CD14-positive monocyte (primary cell): ENCODE results near the gene TMEM129. TPM values are rescaled to one million over a fixed set of nuclear protein-coding genes. Genes with fewer than 3 reads are reported as not detected.
"Not testable (repeated sequence)": the region's sequence is repeated elsewhere in the genome, so short reads cannot be mapped to it uniquely, and the experiment has no call there.

Experiments
- DNase-seq, 3 donors: peaks; one replicate each; pipeline ENCODE4 v3.0.0-alpha.2; 2011 to 2022
- H2AFZ ChIP-seq: 2 replicates; pipeline ENCODE4 v1.6.0; 2012; ENCODE audit warnings: mild to moderate bottlenecking, low read depth, low read length, inconsistent platforms; ENCODE audit not compliant: insufficient read depth, poor library complexity, severe bottlenecking
- H3K27ac ChIP-seq, 2 donors: 1 replicate in 1 of 2; 2 replicates in 1 of 2; pipeline ENCODE4 v1.5.1; 2012 to 2013; ENCODE audit warnings: low read length in 2 of 2, control low read depth in 1 of 2, inconsistent platforms in 1 of 2, low read depth in 1 of 2, mild to moderate bottlenecking in 1 of 2
- H3K27me3 ChIP-seq, 2 donors: one replicate each; pipeline versions ENCODE4 v1.6.0 to v1.6.1; 2011 to 2013; ENCODE audit warnings: low read length in 2 of 2; ENCODE audit not compliant: control insufficient read depth in 2 of 2, insufficient read depth in 2 of 2
- H3K36me3 ChIP-seq, 2 donors: replicated peaks in 1 of 2; 1 replicate in 1 of 2; 2 replicates in 1 of 2; pipeline versions ENCODE4 v1.5.1 to v1.6.1; 2012 to 2013; ENCODE audit warnings: low read length in 2 of 2, control low read depth in 1 of 2, inconsistent platforms in 1 of 2, mild to moderate bottlenecking in 1 of 2; ENCODE audit not compliant: insufficient read depth in 2 of 2, control insufficient read depth in 1 of 2
- H3K4me1 ChIP-seq, 2 donors: 1 replicate in 1 of 2; 2 replicates in 1 of 2; pipeline versions ENCODE4 v1.5.1 to v1.6.1; 2012 to 2013; ENCODE audit warnings: low read length in 2 of 2, control low read depth in 1 of 2, inconsistent platforms in 1 of 2, mild to moderate bottlenecking in 1 of 2, moderate library complexity in 1 of 2; ENCODE audit not compliant: insufficient read depth in 2 of 2, control insufficient read depth in 1 of 2
- H3K4me2 ChIP-seq: replicated peaks from 2 replicates; pipeline ENCODE3; 2012; ENCODE audit warnings: low read length, moderate library complexity, mild to moderate bottlenecking; ENCODE audit not compliant: poor library complexity, severe bottlenecking; ENCODE audit errors: extremely low read depth
- H3K4me3 ChIP-seq, 3 experiments: fragments of 200-600 bp in 1 of 3; sonication (generic) in 1 of 3; replicated peaks in 1 of 3; 1 replicate in 2 of 3; 2 replicates in 1 of 3; pipeline ENCODE4 v1.5.1; 2011 to 2013; ENCODE audit warnings: low read length in 3 of 3, mild to moderate bottlenecking in 3 of 3, control low read depth in 2 of 3, low read depth in 2 of 3, inconsistent platforms in 1 of 3, moderate library complexity in 1 of 3
- H3K79me2 ChIP-seq: 2 replicates; pipeline ENCODE4 v1.6.0; 2012; ENCODE audit warnings: mild to moderate bottlenecking, control low read depth, inconsistent platforms, low read length, moderate library complexity; ENCODE audit not compliant: insufficient read depth
- H3K9ac ChIP-seq: 2 replicates; pipeline ENCODE4 v1.6.0; 2017; ENCODE audit warnings: low read length, mild to moderate bottlenecking; ENCODE audit not compliant: insufficient read depth, poor library complexity, severe bottlenecking
- H3K9me3 ChIP-seq, 2 donors: replicated peaks in 1 of 2; 1 replicate in 1 of 2; 2 replicates in 1 of 2; pipeline versions ENCODE4 v1.5.1 to v1.6.1; 2012 to 2013; ENCODE audit warnings: low read length in 2 of 2, control low read depth in 1 of 2; ENCODE audit not compliant: control insufficient read depth in 1 of 2, insufficient read depth in 1 of 2
- H4K20me1 ChIP-seq: 2 replicates; pipeline ENCODE4 v1.6.0; 2012; ENCODE audit warnings: mild to moderate bottlenecking, low read length, control low read depth, moderate library complexity; ENCODE audit not compliant: insufficient read depth
- H3K27ac Mint-ChIP-seq, 7 donors: one replicate each; pipeline ENCODE4 v1.8.0; 2020; ENCODE audit warnings: mild to moderate bottlenecking in 7 of 7, mixed read lengths in 7 of 7, moderate library complexity in 6 of 7, inconsistent platforms in 2 of 7
- H3K27me3 Mint-ChIP-seq, 3 donors: one replicate each; pipeline ENCODE4 v1.8.0; 2021 to 2022; ENCODE audit warnings: low read depth in 3 of 3, mild to moderate bottlenecking in 3 of 3, mixed read lengths in 3 of 3, moderate library complexity in 3 of 3, inconsistent platforms in 1 of 3
- H3K36me3 Mint-ChIP-seq, 2 donors: one replicate each; pipeline ENCODE4 v1.8.0; 2020; ENCODE audit warnings: mixed read lengths in 2 of 2, inconsistent platforms in 1 of 2, mild to moderate bottlenecking in 1 of 2
- H3K4me1 Mint-ChIP-seq: one replicate; pipeline ENCODE4 v1.8.0; 2020; ENCODE audit warnings: mild to moderate bottlenecking, mixed read lengths
- H3K4me3 Mint-ChIP-seq, 2 donors: one replicate each; pipeline ENCODE4 v1.8.0; 2020; ENCODE audit warnings: mild to moderate bottlenecking in 2 of 2, mixed read lengths in 2 of 2, moderate library complexity in 1 of 2
- H3K9me3 Mint-ChIP-seq, 7 donors: one replicate each; pipeline ENCODE4 v1.8.0; 2020 to 2022; ENCODE audit warnings: mixed read lengths in 7 of 7, mild to moderate bottlenecking in 6 of 7, moderate library complexity in 6 of 7, inconsistent platforms in 2 of 7
- CTCF ChIP-seq: fragments of 200-600 bp; IDR thresholded peaks from one replicate; pipeline ENCODE4 v1.8.0; 2022; ENCODE audit warnings: antibody characterized with exemption, mild to moderate bottlenecking
- WGBS: methylation state at CpG from one replicate; pipeline ENCODE4 v1.1.5; 2013; ENCODE audit warnings: missing lambda C conversion rate; ENCODE audit not compliant: insufficient coverage; 5-methylcytosine and 5-hydroxymethylcytosine counted together
- intact Hi-C, 2 donors: fragments of 100-400 bp; cut with micrococcal nuclease; formaldehyde crosslinking; loops; one replicate each; pipeline versions ENCODE4 v1.15.0 to v1.15.1; 2023
- polyA plus RNA-seq, 3 donors: library from polyadenylated mRNA; depleted of rRNA in 1 of 3; unstranded in 2 of 3; stranded (reverse) in 1 of 3; fragments of 300-500 nt in 2 of 3; fragments of >200 nt in 1 of 3; fragmentation: Illumina TruSeq in 2 of 3; gene quantifications; 1 replicate in 2 of 3; 2 replicates in 1 of 3; pipeline ENCODE4 v1.2.3, GENCODE V29; 2012 to 2021

TMEM129 gene
- polyA plus RNA-seq, 3 donors, result 22.4 to 40.2 (median 24.1) TPM

GRCh38 chr4:1703867-1704266 lies 17.3 kb downstream of the TMEM129 start:
- no peak overlapping the region for H3K4me3 Mint-ChIP-seq
- H4K20me1 ChIP-seq, result peaks cover 28% of the 10 kb centered on the region

GRCh38 chr4:1701671-1702070 lies 19.5 kb downstream of the TMEM129 start:
- not testable (repeated sequence) for H3K9me3 Mint-ChIP-seq
- H3K4me1 Mint-ChIP-seq, result peaks cover 22% of the 10 kb centered on the region
- peak overlapping the region; percentile 71 for H3K4me2 ChIP-seq

More at GRCh38 chr4:1703867-1704266, 17.3 kb downstream of the TMEM129 start:
- H3K9ac ChIP-seq, result no peak overlapping the region
- Mint-ChIP-seq H3K27ac (peak overlapping the region in 3 of 7 donors; percentile 36 to 79 (median 71)), H3K9me3 (no peaks in the 10 kb centered on the region), H3K4me1 (peaks cover 26% of the 10 kb centered on the region), H3K36me3 (peaks cover 43 to 67% of the 10 kb centered on the region in 2 donors), H3K27me3 (no peaks in the 10 kb centered on the region)
- no peak for DNase-seq
- H2AFZ ChIP-seq, result no peak overlapping the region
- no peaks in the 10 kb centered on the region for H3K27me3 ChIP-seq
- TF ChIP-seq CTCF, result no peak
- H3K4me1 ChIP-seq, result peaks cover 14 to 27% of the 10 kb centered on the region in 2 donors
- WGBS, result no CpG with 5 or more reads among the region's 1 CpG
- peaks cover 94% of the 10 kb centered on the region for H3K79me2 ChIP-seq
- intact Hi-C loops, result no loop called here
- H3K9me3 ChIP-seq, result no peaks in the 10 kb centered on the region
- H3K27ac ChIP-seq, result peak overlapping the region in 1 of 2 donors; percentile 8
- H3K4me3 ChIP-seq, result no peak overlapping the region
- H3K4me2 ChIP-seq, result no peak overlapping the region
- H3K36me3 ChIP-seq, result peaks cover 24 to 69% of the 10 kb centered on the region in 2 donors

More at GRCh38 chr4:1701671-1702070, 19.5 kb downstream of the TMEM129 start:
- Histone ChIP-seq H3K4me3 (peak overlapping the region in 2 of 3 experiments; percentile 16 to 58), H3K79me2 (peaks cover 74% of the 10 kb centered on the region), H3K36me3 (peaks cover 34 to 83% of the 10 kb centered on the region in 2 donors), H3K4me1 (peaks cover 14 to 27% of the 10 kb centered on the region in 2 donors), H4K20me1 (peaks cover 18% of the 10 kb centered on the region), H3K27ac (peak overlapping the region; percentile 49 to 66), H2AFZ (peak overlapping the region; percentile 24)
- intact Hi-C loops, H3K9ac ChIP-seq, H3K27me3 Mint-ChIP-seq, H3K27me3 ChIP-seq, H3K9me3 ChIP-seq: not testable (repeated sequence)
- Mint-ChIP-seq H3K27ac (peak overlapping the region; percentile 28 to 90 (median 79)), H3K36me3 (peaks cover 55 to 81% of the 10 kb centered on the region in 2 donors), H3K4me3 (peak overlapping the region; percentile 25 to 78)
- 42% methylated on average over 6 of the region's 8 CpGs for WGBS
- DNase-seq, result peak in 2 of 3 donors; percentile 48 to 57
